ENCODE results near the gene SLC38A5.
A peak's percentile ranks its signal among the peaks of the same experiment; 100 is the strongest.
"Not testable (repeated sequence)": the region's sequence is repeated elsewhere in the genome, so short reads cannot be mapped to it uniquely, and the experiment has no call there.

Gene SLC38A5

GRCh38 chrX:48467281-48467761 is 2.7 kb downstream of the SLC38A5 start:
- no peak for DNase-seq

- no peak for DNase-seq
These were observed 3.4 kb downstream of the SLC38A5 start for GRCh38 chrX:48466696-48467095.

GRCh38 chrX:48465336-48465933 is 4.6 kb downstream of the SLC38A5 start:
- no peak for DNase-seq

GRCh38 chrX:48461830-48462229 is 8.2 kb downstream of the SLC38A5 start:
- no peak for DNase-seq

- DNase-seq: no peak
These were observed 9.5 kb downstream of the SLC38A5 start for GRCh38 chrX:48460606-48461005.

DNA sequence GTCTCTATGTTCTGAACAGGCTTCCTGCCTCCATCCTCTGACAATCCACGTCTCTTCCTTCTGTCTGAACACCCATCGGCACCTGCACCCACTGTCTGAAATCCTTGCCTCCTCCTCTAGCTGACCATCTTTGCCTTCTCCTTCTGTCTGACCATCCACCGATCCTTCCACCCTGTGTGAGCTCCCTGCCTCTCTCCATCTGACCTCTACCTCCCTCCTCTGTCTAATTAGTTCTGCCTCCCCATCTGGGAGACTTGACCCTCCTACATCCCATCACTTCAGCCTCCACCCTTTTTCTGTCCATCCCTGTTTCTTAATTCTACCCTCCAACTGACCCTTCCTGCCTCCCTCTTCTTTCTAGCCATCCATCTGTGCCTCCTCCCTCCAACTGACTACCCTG is 10.0 kb downstream of the SLC38A5 start:
- no peak for DNase-seq

GRCh38 chrX:48459483-48459882 is 10.6 kb downstream of the SLC38A5 start:
- no peak for DNase-seq

DNA sequence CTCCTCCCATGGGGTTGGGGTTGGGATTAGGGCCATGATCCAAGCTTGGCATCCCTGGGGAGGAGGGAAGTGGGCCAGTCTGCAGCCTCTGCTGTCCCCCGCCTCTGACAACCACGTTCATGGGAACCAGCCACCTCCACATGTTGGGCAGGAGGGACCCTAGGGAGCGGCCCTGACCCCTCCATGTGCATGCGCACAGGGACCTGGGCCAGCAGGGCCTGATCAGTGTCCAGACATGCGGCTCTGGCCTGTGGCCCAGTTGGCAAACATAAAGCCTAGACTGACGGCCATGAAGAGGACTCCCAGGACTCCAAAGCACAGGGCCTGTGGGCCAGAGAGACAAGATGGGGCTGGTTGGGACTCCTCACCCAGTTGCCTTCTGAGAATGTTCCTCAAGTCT is 11.3 kb downstream of the SLC38A5 start:
- no peak for DNase-seq

DNA sequence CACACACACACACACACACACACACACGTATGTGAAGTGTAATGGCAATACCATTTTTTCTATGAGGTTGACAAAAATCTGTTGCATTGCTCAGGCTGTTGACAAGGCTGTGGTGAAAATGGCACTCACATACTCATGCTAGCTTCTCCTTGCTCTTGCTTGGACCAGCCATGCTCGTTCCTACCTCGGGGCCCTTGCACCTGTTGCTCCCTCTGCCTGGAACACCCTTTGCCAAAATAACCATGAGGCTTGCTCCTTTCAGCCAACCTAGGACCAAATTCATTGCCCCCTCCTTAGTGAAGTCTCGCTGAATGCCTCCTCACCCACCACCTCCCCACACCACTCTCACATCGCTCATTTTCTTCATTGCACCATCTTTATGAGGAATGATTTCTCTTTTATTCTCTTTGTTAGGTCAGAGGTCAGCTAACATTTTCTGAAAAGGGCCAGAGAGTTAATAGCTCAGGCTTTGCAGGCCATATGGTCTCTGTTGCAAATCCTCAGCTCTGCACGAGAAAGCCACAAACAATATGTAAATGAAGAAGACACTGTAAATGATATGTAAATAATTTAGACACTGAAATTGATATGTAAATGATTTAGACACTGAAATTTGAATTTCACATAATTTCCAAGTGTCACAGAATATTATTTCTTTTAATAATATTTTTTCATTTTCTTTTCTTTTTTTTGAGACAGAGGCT is 13.3 kb downstream of the SLC38A5 start:
- DNase-seq: peak; percentile 6 to 13

DNA sequence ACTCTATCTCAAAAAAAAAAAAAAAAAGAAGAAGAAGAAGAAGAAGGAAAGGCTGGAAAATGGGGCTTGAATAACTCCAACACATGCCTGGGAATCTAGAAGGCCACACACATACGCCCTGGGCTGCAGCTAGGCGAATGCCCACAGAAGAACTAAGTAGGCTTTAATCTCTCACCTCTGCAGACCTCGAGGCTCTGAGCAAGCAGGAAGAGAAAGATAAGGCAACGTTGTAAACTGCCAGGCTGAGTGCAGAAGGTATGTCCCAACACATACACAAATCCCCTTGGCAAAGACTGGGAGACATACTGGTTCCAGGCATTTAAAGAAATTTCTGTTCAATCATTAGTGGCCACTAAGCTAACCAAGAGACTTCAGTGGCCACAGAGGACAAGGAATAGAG is 18.4 kb downstream of the SLC38A5 start:
- DNase-seq: no peak

DNA sequence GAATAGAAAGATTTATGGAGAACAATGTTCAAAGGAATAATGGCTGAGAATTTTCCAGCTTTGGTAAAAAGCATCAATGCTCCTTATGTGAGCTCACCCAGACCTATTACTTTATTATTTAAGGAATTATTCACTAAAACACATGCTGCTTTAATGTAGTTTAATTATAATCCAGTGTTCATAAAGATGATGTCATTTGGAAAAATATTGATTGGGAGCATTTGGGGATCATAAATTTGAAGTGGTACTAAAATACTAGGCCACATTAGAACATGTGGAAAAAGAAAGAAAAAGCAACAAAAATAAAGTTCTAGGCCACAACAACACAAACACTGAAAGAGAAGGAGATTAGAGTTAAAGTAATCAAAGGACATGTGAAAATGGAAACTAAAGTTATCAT is 20.0 kb downstream of the SLC38A5 start:
- DNase-seq: no peak

DNA sequence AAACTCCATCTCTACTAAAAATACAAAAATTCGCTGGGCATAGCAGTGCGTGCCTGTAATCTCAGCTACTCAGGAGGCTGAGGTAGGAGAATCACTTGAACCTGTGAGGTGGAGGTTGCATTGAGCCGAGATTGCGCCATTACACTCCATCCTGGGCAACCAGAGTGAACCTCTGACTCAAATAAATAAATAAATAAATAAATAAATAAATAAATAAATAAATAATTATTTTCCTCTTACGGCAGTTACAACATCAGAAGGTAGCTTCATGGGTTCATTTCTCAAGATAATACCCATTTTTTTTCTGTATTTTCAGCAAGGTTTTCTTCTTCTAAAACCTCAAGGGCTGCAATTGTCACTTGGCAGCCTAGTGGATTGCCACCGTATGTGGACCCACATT is 22.9 kb downstream of the SLC38A5 start:
- DNase-seq: not testable (repeated sequence)

DNA sequence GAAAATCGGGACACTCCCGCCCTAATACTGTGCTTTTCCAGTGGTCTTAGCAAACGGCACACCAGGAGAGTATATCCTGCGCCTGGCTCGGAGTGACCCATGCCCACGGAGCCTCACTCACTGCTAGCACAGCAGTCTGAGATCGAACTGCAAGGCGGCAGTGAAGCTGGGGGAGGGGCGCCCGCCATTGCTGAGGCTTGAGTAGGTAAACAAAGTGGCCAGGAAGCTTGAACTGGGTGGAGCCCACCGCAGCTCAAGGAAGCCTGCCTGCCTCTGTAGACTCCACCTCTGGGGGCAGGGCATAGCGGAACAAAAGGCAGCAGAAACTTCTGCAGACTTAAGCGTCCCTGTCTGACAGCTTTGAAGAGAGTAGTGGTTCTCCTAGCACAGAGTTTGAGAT is 36.3 kb downstream of the SLC38A5 start:
- not testable (repeated sequence) for DNase-seq

GRCh38 chrX:48430166-48430565 is 39.9 kb downstream of the SLC38A5 start:
- not testable (repeated sequence) for DNase-seq

- not testable (repeated sequence) for DNase-seq
These were observed 40.5 kb downstream of the SLC38A5 start for GRCh38 chrX:48429606-48430005.

DNA sequence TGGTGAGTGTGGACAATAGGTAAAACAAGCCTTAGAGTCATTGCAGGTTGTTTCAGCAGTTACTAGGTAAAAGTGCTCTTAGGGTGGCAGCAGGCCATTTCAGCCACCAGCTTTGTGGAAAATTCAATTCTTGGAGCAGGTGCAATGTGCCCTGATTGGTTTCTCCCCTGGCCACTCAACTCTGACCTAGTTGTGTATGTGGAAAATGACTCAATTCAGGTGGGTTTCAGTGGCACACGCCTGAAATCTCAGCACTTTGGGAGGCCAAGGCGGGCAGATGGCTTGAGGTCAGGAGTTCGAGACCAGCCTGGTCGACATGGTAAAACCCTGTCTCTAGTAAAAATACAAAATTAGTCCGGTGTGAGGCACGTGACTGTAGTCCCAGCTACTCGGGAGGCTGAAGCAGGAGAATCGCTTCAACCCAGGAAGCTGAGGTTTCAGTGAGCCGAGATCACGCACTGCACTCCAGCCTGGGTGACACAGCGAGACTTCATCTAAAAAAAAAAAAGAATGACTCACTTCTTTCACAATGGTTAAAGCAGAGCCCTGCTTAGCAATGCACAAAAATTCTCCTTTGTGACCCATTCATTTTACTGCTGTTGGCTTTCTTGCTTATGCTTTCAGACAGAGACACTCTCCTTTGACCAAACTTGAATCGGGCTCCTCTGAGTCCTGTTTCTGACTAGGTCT is 42.9 kb downstream of the SLC38A5 start:
- DNase-seq: not testable (repeated sequence)

DNA sequence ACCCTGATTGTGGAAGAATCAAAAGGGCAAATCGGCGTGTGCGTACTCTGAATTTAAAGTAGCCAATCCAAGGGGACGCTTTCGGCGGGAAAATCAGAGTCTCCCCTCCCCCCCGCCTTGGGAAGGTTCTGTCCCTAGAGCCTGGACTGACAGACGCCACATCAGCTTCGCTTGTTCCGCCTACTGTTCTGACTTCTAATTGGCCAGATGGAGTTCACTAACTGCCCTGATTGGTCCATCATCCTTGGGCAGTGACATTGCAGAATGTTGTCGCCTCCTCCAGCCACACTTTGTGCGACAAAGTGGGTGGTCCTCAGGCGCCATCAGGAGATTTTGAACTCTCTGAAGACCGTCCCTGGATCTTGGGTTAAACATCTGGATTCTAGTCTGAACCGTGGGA is 58.2 kb downstream of the SLC38A5 start, which contains the start of gene SSX4B:
SSX4B (minus strand) TSS at position 101 of the 400 bp plus-strand sequence. CDS start 588 bp downstream, outside the sequence.
- DNase-seq: not testable (repeated sequence)
